Thyroid gland (tissue), 4 donors: ENCODE results near the gene CACNA2D3.

Experiments
- CTCF ChIP-seq, 6 experiments: fragments of 200-600 bp in 3 of 6; fragments of 450-650 bp in 3 of 6; sonication (generic) in 3 of 6; IDR thresholded peaks; one replicate each; pipeline ENCODE4 v1.5.1; 2016 to 2019; ENCODE audit warnings: antibody characterized with exemption in 6 of 6, mild to moderate bottlenecking in 2 of 6, inconsistent platforms in 1 of 6, moderate library complexity in 1 of 6
- POLR2A ChIP-seq, 2 donors: fragments of 450-650 bp; IDR thresholded peaks; one replicate each; pipeline ENCODE4 v1.6.1; 2017; ENCODE audit warnings: antibody characterized with exemption in 2 of 2, mild to moderate bottlenecking in 2 of 2, moderate library complexity in 1 of 2

DNA sequence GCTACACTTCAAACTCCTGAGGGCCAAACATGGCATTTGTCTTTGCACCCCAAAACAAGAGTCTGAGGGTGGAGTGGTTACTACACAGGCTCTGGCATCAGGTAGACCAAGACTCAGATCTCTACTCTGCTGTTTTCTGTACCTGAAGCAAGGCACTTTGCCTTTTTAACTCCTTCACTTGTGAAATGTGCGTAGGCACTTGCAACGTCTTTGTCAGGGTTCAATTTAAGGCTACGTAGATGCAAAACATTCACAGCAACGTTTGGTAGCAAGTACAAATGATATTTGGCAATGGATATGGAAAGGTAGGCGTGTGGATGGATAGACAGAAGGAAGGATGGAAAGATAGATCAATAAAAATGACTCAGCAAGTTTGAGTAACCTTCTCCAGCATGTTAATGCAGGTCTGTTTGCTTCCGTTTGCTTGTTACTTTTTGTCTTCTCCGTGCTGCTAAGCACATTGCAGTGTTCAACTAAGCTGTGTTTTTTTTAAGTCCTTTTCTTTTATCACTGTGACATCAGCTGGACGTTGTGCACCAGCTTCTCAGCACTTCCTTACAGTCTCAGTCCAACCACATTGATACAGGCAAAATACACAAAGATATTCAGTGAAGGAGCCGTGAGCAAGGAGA, 704.8 kb downstream of the CACNA2D3 start:
- TF ChIP-seq CTCF (IDR thresholded peaks at IDR 0.05) (no peak), POLR2A (IDR thresholded peaks at IDR 0.05) (no peak)
